ENCODE results near the gene DENND1B. TPM values are rescaled to one million over a fixed set of nuclear protein-coding genes. Genes with fewer than 3 reads are reported as not detected.
"Not testable (repeated sequence)": the region's sequence is repeated elsewhere in the genome, so short reads cannot be mapped to it uniquely, and the experiment has no call there.

Gene DENND1B
- total and polyA plus RNA-seq, 9 of the 15 experiments (the other 6 are each of a cell fraction or from before 2014, with no cell fraction given), result 2.1 to 12.1 (median 7.5) TPM

DNA sequence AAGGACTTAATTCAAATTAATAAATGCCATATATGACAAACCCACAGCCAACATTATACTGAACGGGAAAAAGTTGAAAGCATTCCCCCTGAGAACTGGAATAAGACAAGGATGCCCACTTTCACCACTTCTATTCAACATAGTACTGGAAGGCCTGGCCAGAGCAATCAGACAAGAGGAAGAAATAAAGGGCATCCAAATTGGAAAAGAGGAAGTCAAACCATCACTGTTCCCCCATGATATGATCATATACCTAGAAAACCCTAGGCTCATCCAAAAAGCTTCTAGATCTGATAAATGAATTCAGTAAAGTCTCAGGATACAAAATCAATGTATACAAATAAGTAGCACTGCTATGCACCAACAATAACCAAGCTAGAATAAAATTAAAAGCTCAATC is 283.8 kb downstream of the DENND1B start:
- FAIRE-seq; CTCF ChIA-PET (ENCODE audit: low intra/inter-chr PET ratio): not testable (repeated sequence)

DNA sequence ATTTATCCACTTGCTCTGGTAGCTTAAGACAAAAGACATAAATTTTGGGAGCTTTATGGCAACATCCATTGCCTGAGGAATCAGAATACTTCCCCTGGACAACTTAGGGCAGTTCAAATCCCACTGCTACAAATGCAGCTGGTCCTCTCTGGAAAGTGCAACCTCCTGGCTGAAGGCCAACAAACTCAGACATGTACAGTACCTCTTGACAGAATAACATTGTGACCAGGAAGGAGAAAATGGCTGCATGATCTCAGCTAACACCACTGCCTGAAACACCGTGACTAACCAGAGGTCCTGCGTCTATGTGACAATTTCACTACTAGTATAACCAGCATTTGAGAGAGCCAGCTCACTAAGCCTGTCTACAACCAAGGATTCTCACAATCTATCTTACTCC is 288.3 kb downstream of the DENND1B start:
- Histone ChIP-seq H3K79me2 (ENCODE audit: control insufficient read depth, insufficient read depth, low read length) (no peaks in the 10 kb centered on the region), H2AFZ (ENCODE audit: low read depth, low read length) (no peak overlapping the region), H3K9me1 (ENCODE audit: control insufficient read depth, insufficient read depth, low read length) (no peaks in the 10 kb centered on the region), H3K27me3 (ENCODE audit: control insufficient read depth in 2 of 2, insufficient read depth in 2 of 2, low read length in 2 of 2) (peaks cover 0 to 6% of the 10 kb centered on the region in 2 experiments; a peak in 2 of 5 replicates), H3K4me3 (no peak overlapping the region), H4K20me1 (replicated peaks; ENCODE audit: control insufficient read depth, insufficient read depth, low read length) (no peaks in the 10 kb centered on the region), H3K4me1 (replicated peaks in 1 of 2; ENCODE audit: control insufficient read depth in 2 of 2, insufficient read depth in 2 of 2, low read length in 2 of 2) (no peaks in the 10 kb centered on the region), H3K9me3 (replicated peaks; ENCODE audit: control insufficient read depth, insufficient read depth, low read depth, low read length) (no peaks in the 10 kb centered on the region), H3K36me3 (ENCODE audit: control insufficient read depth, insufficient read depth, low read length) (no peaks in the 10 kb centered on the region), H3K9ac (ENCODE audit: insufficient read depth in 1 of 2, low read depth in 2 of 2, low read length in 2 of 2) (no peak overlapping the region), H3K27ac (ENCODE audit: extremely low read depth, low read depth, low read length) (no peak overlapping the region), H3K4me2 (ENCODE audit: insufficient read depth, low read length) (no peak overlapping the region)
- no TSS peak for BruUV-seq (replicated peaks)
- intact Hi-C loops (cut with micrococcal nuclease), result no loop called here
- TF ChIP-seq NFIC (IDR thresholded peaks at IDR 0.05) (peak; percentile 77), NCOA6 (IDR thresholded peaks at IDR 0.05) (no peak), ZNF507 (tag; conservative IDR thresholded peaks at IDR 0.05) (no peak)
- ATAC-seq (peak; percentile 42), FAIRE-seq (no peak), DNase-seq (ENCODE audit: extremely low read depth in 1 of 4, low spot score in 3 of 4) (peak in 1 of 4 experiments; percentile 21)
- POLR2A ChIA-PET, result no interaction called here
- CTCF ChIA-PET (ENCODE audit: low intra/inter-chr PET ratio), result no interaction called here
- in situ Hi-C loops (cut with MboI), result no loop called here
- WGBS (ENCODE audit: insufficient coverage, low coverage, missing lambda C conversion rate), result 5% methylated on average over 2 of the region's 2 CpGs

More for the DNA sequence above, 283.8 kb downstream of the DENND1B start:
- H3K9me1 ChIP-seq (ENCODE audit: control insufficient read depth, insufficient read depth, low read length); DNase-seq (ENCODE audit: extremely low read depth in 1 of 4, low spot score in 3 of 4); in situ Hi-C loops (cut with MboI); H4K20me1 ChIP-seq (replicated peaks; ENCODE audit: control insufficient read depth, insufficient read depth, low read length); ATAC-seq; BruUV-seq (replicated peaks); H3K27me3 ChIP-seq (ENCODE audit: control insufficient read depth in 2 of 2, insufficient read depth in 2 of 2, low read length in 2 of 2); H3K9ac ChIP-seq (ENCODE audit: insufficient read depth in 1 of 2, low read depth in 2 of 2, low read length in 2 of 2); H2AFZ ChIP-seq (ENCODE audit: low read depth, low read length); H3K9me3 ChIP-seq (replicated peaks; ENCODE audit: control insufficient read depth, insufficient read depth, low read depth, low read length); H3K36me3 ChIP-seq (ENCODE audit: control insufficient read depth, insufficient read depth, low read length); intact Hi-C loops (cut with micrococcal nuclease); POLR2A ChIA-PET; H3K79me2 ChIP-seq (ENCODE audit: control insufficient read depth, insufficient read depth, low read length); H3K4me2 ChIP-seq (ENCODE audit: insufficient read depth, low read length); H3K4me1 ChIP-seq (replicated peaks in 1 of 2; ENCODE audit: control insufficient read depth in 2 of 2, insufficient read depth in 2 of 2, low read length in 2 of 2); H3K4me3 ChIP-seq; H3K27ac ChIP-seq (ENCODE audit: extremely low read depth, low read depth, low read length): not testable (repeated sequence)
- WGBS (ENCODE audit: insufficient coverage, low coverage, missing lambda C conversion rate), result 0% methylated on average over 1 of the region's 1 CpG
- TF ChIP-seq SPI1 (IDR thresholded peaks at IDR 0.05; ENCODE audit: borderline replicate concordance, low read depth, low read length), result peak; percentile 63; the same call in 1 of the 2 replicates
